ENCODE measurements around the gene ZFP57.

- no peak for TF ChIP-seq PPARA (CRISPR knock-in tag; IDR thresholded peaks at IDR 0.05; ENCODE audit: borderline replicate concordance)
- no peak for TF ChIP-seq RARB (CRISPR knock-in tag; IDR thresholded peaks at IDR 0.05)
- no peak for TF ChIP-seq GLIS3 (CRISPR knock-in tag; IDR thresholded peaks at IDR 0.05)
- no peak for TF ChIP-seq ZNF8 (CRISPR knock-in tag; IDR thresholded peaks at IDR 0.05)
- TF ChIP-seq, protein P1, sequence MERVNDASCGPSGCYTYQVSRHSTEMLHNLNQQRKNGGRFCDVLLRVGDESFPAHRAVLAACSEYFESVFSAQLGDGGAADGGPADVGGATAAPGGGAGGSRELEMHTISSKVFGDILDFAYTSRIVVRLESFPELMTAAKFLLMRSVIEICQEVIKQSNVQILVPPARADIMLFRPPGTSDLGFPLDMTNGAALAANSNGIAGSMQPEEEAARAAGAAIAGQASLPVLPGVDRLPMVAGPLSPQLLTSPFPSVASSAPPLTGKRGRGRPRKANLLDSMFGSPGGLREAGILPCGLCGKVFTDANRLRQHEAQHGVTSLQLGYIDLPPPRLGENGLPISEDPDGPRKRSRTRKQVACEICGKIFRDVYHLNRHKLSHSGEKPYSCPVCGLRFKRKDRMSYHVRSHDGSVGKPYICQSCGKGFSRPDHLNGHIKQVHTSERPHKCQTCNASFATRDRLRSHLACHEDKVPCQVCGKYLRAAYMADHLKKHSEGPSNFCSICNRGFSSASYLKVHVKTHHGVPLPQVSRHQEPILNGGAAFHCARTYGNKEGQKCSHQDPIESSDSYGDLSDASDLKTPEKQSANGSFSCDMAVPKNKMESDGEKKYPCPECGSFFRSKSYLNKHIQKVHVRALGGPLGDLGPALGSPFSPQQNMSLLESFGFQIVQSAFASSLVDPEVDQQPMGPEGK (CRISPR knock-in tag; IDR thresholded peaks at IDR 0.05; ENCODE audit: borderline replicate concordance), result no peak
- no peak for TF ChIP-seq ESRRG (CRISPR knock-in tag; IDR thresholded peaks at IDR 0.05)
- TF ChIP-seq TSHZ2 (CRISPR knock-in tag; IDR thresholded peaks at IDR 0.05), result no peak
- no peak for TF ChIP-seq ZFP30 (CRISPR knock-in tag; IDR thresholded peaks at IDR 0.05)
- no peak for TF ChIP-seq CSRNP3 (CRISPR knock-in tag; IDR thresholded peaks at IDR 0.05)
- TF ChIP-seq, protein P2, sequence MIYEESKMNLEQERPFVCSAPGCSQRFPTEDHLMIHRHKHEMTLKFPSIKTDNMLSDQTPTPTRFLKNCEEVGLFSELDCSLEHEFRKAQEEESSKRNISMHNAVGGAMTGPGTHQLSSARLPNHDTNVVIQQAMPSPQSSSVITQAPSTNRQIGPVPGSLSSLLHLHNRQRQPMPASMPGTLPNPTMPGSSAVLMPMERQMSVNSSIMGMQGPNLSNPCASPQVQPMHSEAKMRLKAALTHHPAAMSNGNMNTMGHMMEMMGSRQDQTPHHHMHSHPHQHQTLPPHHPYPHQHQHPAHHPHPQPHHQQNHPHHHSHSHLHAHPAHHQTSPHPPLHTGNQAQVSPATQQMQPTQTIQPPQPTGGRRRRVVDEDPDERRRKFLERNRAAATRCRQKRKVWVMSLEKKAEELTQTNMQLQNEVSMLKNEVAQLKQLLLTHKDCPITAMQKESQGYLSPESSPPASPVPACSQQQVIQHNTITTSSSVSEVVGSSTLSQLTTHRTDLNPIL (CRISPR knock-in tag; IDR thresholded peaks at IDR 0.05; ENCODE audit: low read depth), result no peak
These were observed 39.4 kb downstream of the ZFP57 start for GRCh38 chr6:29641430-29642148.

All from SK-N-SH treated with all-trans-retinoic acid at 6 μM for 48 hours (cell line).